Stimulated activated CD8-positive, alpha-beta memory T cell treated with anti-CD3 and anti-CD28 coated beads, Interleukin-15, amount 100 ng/mL, for 4 hours (primary cell): ENCODE data around the gene CYLC2.

Experiments
- DNase-seq, 2 donors: peaks; one replicate each; pipeline ENCODE4 v3.0.0-alpha.2; 2020; ENCODE audit warnings: low read depth in 2 of 2

CYLC2 gene

GRCh38 chr9:102995033-102995432 lies at the start of gene CYLC2:
Gene CYLC2 (plus strand): TSS chr9:102995333. CDS start chr9:102995381, 48 bp downstream.
- no peak for DNase-seq

- no peak for DNase-seq
Observed at GRCh38 chr9:102950346-102950745, 44.8 kb upstream of the CYLC2 start.

- DNase-seq, result no peak
Observed at GRCh38 chr9:102966999-102967398, 28.1 kb upstream of the CYLC2 start.

DNA sequence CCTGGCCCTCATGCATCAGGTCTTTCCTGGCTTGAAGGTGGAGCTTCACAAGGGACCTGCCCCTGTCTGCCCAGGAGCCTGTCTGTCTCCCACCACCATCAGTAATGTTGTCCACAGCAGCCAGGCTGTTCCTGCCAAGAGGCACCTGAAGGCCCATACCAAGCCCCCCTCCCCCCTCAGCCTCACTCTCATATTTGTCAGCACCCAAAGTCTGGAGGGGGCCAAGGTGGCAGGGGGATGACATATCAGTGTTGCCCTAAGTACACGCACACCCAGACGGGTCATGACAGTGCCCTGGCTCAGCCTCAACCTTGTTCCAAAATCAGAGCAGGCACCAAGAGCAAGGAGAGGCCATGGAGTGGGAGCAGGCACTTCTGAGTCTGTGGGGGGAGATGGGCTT lies 27.2 kb upstream of the CYLC2 start:
- no peak for DNase-seq

DNA sequence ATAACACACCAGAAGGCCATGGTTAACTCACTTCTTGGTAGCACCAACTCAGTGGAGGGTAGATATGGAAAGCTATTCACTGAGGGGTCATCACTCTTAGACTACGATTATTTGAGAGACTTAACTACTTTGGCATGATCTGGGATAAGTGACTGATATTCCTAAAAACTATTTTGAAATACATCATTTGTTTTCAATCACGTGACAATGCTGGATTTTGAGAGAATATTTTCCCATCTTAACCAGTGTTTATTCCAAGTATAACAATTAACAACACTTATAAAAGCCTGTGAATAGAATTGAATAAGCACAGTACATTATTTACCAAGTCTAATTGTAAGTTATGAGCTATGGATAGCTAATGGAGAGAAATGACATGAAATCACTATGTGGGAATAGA lies 22.4 kb upstream of the CYLC2 start:
- DNase-seq, result no peak

- DNase-seq, result no peak
Observed at GRCh38 chr9:102974530-102974929, 20.6 kb upstream of the CYLC2 start.

GRCh38 chr9:102975251-102975650 lies 19.9 kb upstream of the CYLC2 start:
- no peak for DNase-seq

GRCh38 chr9:102985162-102985895 lies 9.8 kb upstream of the CYLC2 start:
- DNase-seq, result no peak

DNA sequence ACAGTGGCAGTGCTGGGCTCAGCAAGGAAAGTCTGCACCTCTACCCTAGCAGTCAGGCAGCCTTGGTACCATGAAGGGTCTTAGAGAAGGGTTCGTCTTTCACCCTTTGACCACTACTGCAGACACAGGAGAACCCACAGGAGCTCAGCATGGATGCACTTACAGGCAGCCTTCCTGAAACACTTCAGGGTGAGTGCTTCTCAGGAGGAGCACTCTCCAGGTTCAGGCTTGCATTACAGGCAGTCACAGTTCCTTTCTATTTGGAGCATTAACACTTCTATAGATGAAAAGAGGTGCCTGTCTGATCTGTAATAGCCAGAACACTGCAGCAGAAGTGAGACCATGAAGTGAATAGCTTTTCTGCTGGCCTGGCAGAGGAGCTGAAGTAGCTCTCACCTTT lies 8.7 kb upstream of the CYLC2 start:
- DNase-seq, result no peak

DNA sequence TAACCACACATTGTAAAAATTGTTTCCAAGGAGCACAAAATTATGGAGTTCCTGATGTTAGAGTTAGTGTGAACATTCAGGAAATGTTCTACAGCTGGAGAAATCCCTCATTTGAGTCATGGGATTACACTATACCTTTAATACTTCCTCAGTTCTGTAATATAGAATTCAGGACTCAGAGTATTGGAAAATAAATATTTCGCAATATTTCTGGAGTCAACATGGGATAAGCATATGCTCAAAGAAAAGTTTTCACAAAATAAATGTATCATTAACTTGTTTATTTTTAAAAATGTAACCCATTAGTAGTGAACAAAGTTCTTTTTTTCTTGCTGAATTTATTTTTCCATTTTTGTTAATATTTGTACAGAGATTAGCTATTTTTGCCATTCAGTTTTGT lies 8.6 kb downstream of the CYLC2 start:
- no peak for DNase-seq

DNA sequence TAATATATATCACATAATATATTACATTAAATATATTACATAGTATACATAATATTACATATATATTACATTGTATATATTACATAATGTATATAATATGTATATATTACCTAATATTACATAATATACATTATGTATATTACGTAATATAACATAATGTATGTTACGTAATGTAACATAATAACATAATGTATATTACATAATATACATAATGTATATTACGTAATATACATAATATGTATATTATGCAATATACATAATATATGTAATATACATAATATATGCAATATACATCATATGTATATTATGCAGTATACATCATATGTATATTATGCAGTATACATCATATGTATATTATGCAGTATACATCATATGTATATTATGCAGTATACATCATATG lies 19.1 kb downstream of the CYLC2 start:
- no peak for DNase-seq

DNA sequence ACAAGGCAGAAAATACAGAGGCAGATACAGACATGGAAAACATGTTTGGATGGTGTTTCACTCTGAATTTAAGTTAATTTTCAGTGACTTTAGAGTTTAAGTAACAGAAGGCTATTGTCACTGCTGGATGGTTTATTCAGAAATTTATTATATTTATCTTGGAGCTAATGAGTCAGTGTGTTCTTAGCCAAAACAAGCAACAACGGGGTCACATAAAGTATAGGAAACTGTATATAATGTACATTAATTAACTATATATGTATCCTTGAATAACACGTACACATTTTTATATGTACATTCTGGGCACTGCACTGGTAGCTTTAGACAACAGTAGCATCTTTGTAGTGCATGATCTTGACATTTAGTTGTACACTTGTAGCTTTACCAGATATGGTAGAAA lies 30.7 kb downstream of the CYLC2 start:
- DNase-seq, result no peak

GRCh38 chr9:103037508-103038477 lies 42.7 kb downstream of the CYLC2 start:
- DNase-seq, result no peak

GRCh38 chr9:103041961-103042360 lies 46.8 kb downstream of the CYLC2 start:
- DNase-seq, result no peak
